Right cardiac atrium (tissue), 5 donors: ENCODE measurements around the gene TNNI3K. TPM values are rescaled to one million over a fixed set of nuclear protein-coding genes. Genes with fewer than 3 reads are reported as not detected.

Source experiments
- ATAC-seq, 2 donors: fragments of 200-7000 bp; cut with Tn5 transposase; one replicate each; pipeline versions ENCODE4 v1.8.0 to v1.9.1; 2020; ENCODE audit warnings: moderate library complexity in 2 of 2, mild to moderate bottlenecking in 1 of 2
- DNase-seq, 3 donors: peaks; one replicate each; pipeline ENCODE4 v3.0.0-alpha.2; 2020
- H3K27ac ChIP-seq: one replicate; pipeline ENCODE4 v1.5.1; 2013; ENCODE audit warnings: mild to moderate bottlenecking, low read length, control low read depth, moderate library complexity
- H3K27me3 ChIP-seq: one replicate; pipeline ENCODE4 v1.6.1; 2013; ENCODE audit not compliant: control insufficient read depth, insufficient read depth
- H3K4me1 ChIP-seq: one replicate; pipeline ENCODE4 v1.6.1; 2013; ENCODE audit warnings: low read length; ENCODE audit not compliant: control insufficient read depth, insufficient read depth
- H3K4me3 ChIP-seq: one replicate; pipeline ENCODE4 v1.5.1; 2013; ENCODE audit warnings: low read length, control low read depth
- H3K9me3 ChIP-seq: one replicate; pipeline ENCODE4 v1.6.1; 2013; ENCODE audit warnings: low read length; ENCODE audit not compliant: control insufficient read depth
- WGBS: extraction: QIAGEN DNeasy Blood & Tissue Kit; methylation state at CpG from one replicate; pipeline ENCODE4 v1.1.7; 2013; 5-methylcytosine and 5-hydroxymethylcytosine counted together
- intact Hi-C, 4 donors: fragments of 100-400 bp; cut with DNase I; formaldehyde crosslinking; loops; one replicate each; pipeline versions ENCODE4 v1.11.0 to v1.14.0; 2022 to 2023
- polyA plus RNA-seq: library from polyadenylated mRNA; stranded (reverse); fragments of 200-250 nt; gene quantifications from one replicate; pipeline ENCODE4 v1.2.3, GENCODE V29; 2013
- total RNA-seq, 4 donors: library from RNA; stranded (reverse); fragmentation: NEBNext Ultra II Directional; extraction: Animal tissue kit (Norgen Biotek cat#: 25700); gene quantifications; one replicate each; pipeline ENCODE4 v1.2.1, GENCODE V29; 2021
- donor health status: healthy with polysubstance abuse.
- donor health status: DM: no; HTN: yes; CAD: no.
- donor health status: DM: no; HTN: no; CAD: no.
- donor health status: DM: no; HTN: yes; CAD: no; lungs with severe emphysema.
- donor health status: DM: yes; HTN: yes; CAD: no.

The TNNI3K gene
- total and polyA plus RNA-seq, 5 donors = 34.3 to 78.4 (median 51.7) TPM

DNA sequence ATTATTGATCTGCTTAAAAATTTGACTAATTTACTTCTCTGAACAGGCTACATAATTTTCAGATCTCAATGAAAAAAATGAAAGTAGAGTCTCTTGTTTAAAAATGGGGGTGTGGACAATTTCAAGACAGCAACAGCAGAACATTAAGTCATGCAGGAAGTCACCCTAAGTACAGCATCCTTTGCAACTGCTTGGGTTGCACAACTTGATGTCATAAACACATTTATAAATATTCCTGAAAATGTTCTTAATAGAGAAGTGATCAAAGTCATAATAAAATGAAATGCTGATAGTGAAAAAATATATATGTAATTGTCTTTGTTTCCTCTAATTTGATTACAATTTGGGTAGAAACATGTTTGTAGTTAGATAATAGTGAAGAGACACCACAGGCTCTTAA is 79.3 kb downstream of the TNNI3K start:
- Histone ChIP-seq H3K4me3 (no peak overlapping the region), H3K27me3 (no peaks in the 10 kb centered on the region), H3K27ac (no peak overlapping the region), H3K4me1 (peaks cover 2% of the 10 kb centered on the region), H3K9me3 (no peaks in the 10 kb centered on the region)
- intact Hi-C loops = no loop called here
- DNase-seq (no peak), ATAC-seq (no peak)

- H3K27me3 ChIP-seq = no peaks in the 10 kb centered on the region
- 86% methylated on average over 2 of the region's 2 CpGs for WGBS
- intact Hi-C loops = no loop called here
- peaks cover 2% of the 10 kb centered on the region for H3K4me1 ChIP-seq
- DNase-seq (no peak), ATAC-seq (no peak)
- no peaks in the 10 kb centered on the region for H3K9me3 ChIP-seq
- H3K4me3 ChIP-seq = no peak overlapping the region
- no peak overlapping the region for H3K27ac ChIP-seq
Observed at GRCh38 chr1:74316302-74316701, 81.1 kb downstream of the TNNI3K start.

DNA sequence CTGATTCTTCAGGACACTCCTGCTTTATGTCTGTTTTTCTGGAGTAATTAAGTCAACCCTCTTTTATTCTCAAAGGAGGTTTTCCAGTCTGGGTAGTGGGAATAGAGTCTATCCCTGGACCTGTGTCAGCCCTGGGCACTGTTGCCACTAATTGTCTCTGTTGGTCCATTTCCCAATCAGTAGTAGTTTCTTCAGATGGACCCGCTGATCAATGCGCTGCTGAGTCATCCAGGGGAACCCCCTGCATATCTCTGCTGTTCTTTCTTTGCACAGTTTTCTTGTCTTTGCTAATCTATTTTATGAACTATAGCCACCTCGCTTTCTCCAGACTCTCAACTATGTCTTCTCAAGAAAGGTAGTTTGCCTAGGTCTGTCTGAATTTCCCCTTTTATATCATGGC is 82.5 kb downstream of the TNNI3K start:
- Histone ChIP-seq H3K4me1 (peaks cover 2% of the 10 kb centered on the region), H3K9me3 (no peaks in the 10 kb centered on the region), H3K4me3 (no peak overlapping the region), H3K27me3 (no peaks in the 10 kb centered on the region), H3K27ac (no peak overlapping the region)
- ATAC-seq (no peak), DNase-seq (no peak)
- WGBS = 91% methylated on average over 3 of the region's 3 CpGs
- intact Hi-C loops = no loop called here

DNA sequence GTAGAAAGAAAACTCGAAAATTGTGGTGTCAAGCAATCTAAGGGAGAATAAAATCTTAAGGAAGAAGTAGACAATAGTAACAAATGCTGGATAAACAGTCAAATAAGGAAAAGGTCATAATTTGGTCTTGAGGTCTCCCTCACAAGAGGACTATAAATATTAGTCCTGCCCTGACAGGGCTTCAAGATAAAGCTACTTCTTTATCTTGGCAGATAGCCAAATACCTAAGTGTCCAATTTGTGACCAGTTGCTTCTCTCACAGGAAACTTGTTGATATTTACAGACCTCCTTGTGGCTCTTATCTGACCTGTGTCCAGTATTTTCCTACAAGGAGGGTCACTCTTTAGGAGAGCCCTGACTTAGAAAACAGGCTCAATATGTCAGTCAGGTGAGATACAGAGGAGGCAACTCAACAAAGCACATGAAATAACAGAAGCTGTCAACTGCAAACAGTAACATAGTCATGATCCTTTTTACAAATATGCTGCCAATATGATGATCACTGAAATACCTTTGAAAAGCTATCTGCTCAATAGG is 88.8 kb downstream of the TNNI3K start:
- no peak overlapping the region for H3K27ac ChIP-seq

DNA sequence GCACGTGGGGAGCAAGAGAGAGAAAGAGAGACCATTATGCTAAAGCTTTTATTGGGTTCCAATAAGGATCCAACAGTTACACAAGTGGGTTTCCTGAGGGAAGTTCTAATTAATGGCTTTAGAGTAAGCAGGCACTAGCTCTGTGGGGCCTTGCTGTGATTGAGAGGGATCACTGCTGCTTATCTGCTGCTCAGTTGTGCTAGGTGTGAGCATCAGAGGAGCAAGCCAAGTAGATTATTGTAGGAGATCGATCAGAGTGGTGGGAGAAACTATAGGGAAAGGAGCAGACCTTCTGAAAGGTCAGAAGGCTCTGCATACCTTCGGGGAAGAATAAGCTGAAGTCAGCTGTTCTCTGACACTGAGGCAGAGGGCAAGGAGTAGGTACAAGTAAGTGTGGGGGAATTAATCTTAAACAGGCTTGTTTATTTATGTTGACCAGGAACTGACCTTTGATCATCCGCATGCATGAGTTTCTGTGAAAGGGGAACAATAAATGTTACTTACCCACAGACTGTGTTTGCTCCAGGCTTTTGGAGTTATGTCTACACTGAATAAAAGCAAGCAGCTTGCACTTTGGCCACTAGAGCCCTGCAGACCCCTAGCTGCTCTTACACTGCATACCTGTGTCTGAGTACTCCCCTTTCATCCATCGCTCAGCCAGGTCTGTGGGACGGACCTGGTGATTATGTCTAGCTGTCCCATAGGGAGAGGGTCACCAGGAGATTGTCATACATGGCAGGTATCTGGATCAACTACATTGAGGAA is 89.7 kb downstream of the TNNI3K start:
- intact Hi-C loops = no loop called here
- WGBS = 75% methylated on average over 6 of the region's 6 CpGs
- no peak overlapping the region for H3K27ac ChIP-seq
- no peaks in the 10 kb centered on the region for H3K9me3 ChIP-seq
- H3K27me3 ChIP-seq = no peaks in the 10 kb centered on the region
- no peaks in the 10 kb centered on the region for H3K4me1 ChIP-seq
- no peak for DNase-seq
- H3K4me3 ChIP-seq = no peak overlapping the region
- ATAC-seq = no peak

More for the DNA sequence above, 88.8 kb downstream of the TNNI3K start:
- 62% methylated on average over 1 of the region's 1 CpG for WGBS
- Histone ChIP-seq H3K27me3 (no peaks in the 10 kb centered on the region), H3K9me3 (no peaks in the 10 kb centered on the region), H3K4me1 (no peaks in the 10 kb centered on the region), H3K4me3 (no peak overlapping the region)
- DNase-seq (no peak), ATAC-seq (peak; percentile 40 to 55)
- intact Hi-C loops = no loop called here

- DNase-seq = no peak
- Histone ChIP-seq H3K4me3 (no peak overlapping the region), H3K27ac (no peak overlapping the region), H3K9me3 (no peaks in the 10 kb centered on the region), H3K4me1 (no peaks in the 10 kb centered on the region), H3K27me3 (no peaks in the 10 kb centered on the region)
- ATAC-seq = no peak
- intact Hi-C loops = no loop called here
Observed at GRCh38 chr1:74328851-74329250, 93.7 kb downstream of the TNNI3K start.

GRCh38 chr1:74333244-74333643 is 98.1 kb downstream of the TNNI3K start:
- Histone ChIP-seq H3K4me3 (no peak overlapping the region), H3K27ac (no peak overlapping the region), H3K27me3 (no peaks in the 10 kb centered on the region), H3K9me3 (no peaks in the 10 kb centered on the region), H3K4me1 (no peaks in the 10 kb centered on the region)
- DNase-seq (no peak), ATAC-seq (no peak)
- intact Hi-C loops = no loop called here
- 81% methylated on average over 2 of the region's 2 CpGs for whole genome bisulfite sequencing

- Histone ChIP-seq H3K4me3 (no peak overlapping the region), H3K27me3 (no peaks in the 10 kb centered on the region), H3K4me1 (no peaks in the 10 kb centered on the region), H3K9me3 (no peaks in the 10 kb centered on the region), H3K27ac (no peak overlapping the region)
- intact Hi-C loops = no loop called here
- ATAC-seq = no peak
- DNase-seq = no peak
Observed at GRCh38 chr1:74334147-74334546, 99.0 kb downstream of the TNNI3K start.

GRCh38 chr1:74340656-74341055 is 105.5 kb downstream of the TNNI3K start:
- DNase-seq (no peak), ATAC-seq (no peak)
- H3K4me1 ChIP-seq = no peaks in the 10 kb centered on the region
- 79% methylated on average over 2 of the region's 2 CpGs for WGBS
- intact Hi-C loops = no loop called here
- H3K27ac ChIP-seq = no peak overlapping the region
- H3K27me3 ChIP-seq = no peaks in the 10 kb centered on the region
- H3K4me3 ChIP-seq = no peak overlapping the region
- H3K9me3 ChIP-seq = no peaks in the 10 kb centered on the region

GRCh38 chr1:74341702-74342339 is 106.6 kb downstream of the TNNI3K start:
- H3K4me3 ChIP-seq = no peak overlapping the region
- H3K4me1 ChIP-seq = no peaks in the 10 kb centered on the region
- no peaks in the 10 kb centered on the region for H3K27me3 ChIP-seq
- intact Hi-C loops = no loop called here
- DNase-seq (no peak), ATAC-seq (peak; percentile 67 to 86)
- no peaks in the 10 kb centered on the region for H3K9me3 ChIP-seq
- H3K27ac ChIP-seq = no peak overlapping the region
- WGBS = 58% methylated on average over 4 of the region's 4 CpGs

GRCh38 chr1:74343216-74343615 is 108.0 kb downstream of the TNNI3K start:
- Histone ChIP-seq H3K4me3 (no peak overlapping the region), H3K27ac (no peak overlapping the region), H3K4me1 (no peaks in the 10 kb centered on the region), H3K27me3 (no peaks in the 10 kb centered on the region), H3K9me3 (no peaks in the 10 kb centered on the region)
- peak; percentile 24 to 59 (median 52) for DNase-seq
- whole genome bisulfite sequencing = 34% methylated on average over 1 of the region's 1 CpG
- intact Hi-C loops = no loop called here
- peak; percentile 70 to 78 for ATAC-seq
